NCI-H1092 (cell line): ENCODE results near the gene RENBP.

Experiments
- DNase-seq: peaks from one replicate; lab custom pipeline; 2025; lab: John Stamatoyannopoulos, UW

The RENBP gene

GRCh38 chrX:153888344-153888743 is 56.1 kb downstream of the RENBP start:
- no peak for DNase-seq

- DNase-seq: no peak
Measured at GRCh38 chrX:153887385-153887784, 57.1 kb downstream of the RENBP start.

- DNase-seq: no peak
Measured at GRCh38 chrX:153886915-153887314, 57.5 kb downstream of the RENBP start.

GRCh38 chrX:153885968-153886903 is 58.2 kb downstream of the RENBP start, which contains the start of gene L1CAM:
L1CAM (minus strand) TSS chrX:153886173; CDS start chrX:153875836, 10,337 bp downstream.
- DNase-seq: no peak
